IPS-18c (cell line): ENCODE data around the gene JMJD8.
A peak's percentile ranks its signal among the peaks of the same experiment; 100 is the strongest.

Source experiments
- H3K4me3 ChIP-seq: 2 replicates; pipeline ENCODE4 v1.7.0; 2013; ENCODE audit warnings: low read depth, mild to moderate bottlenecking, low read length, moderate library complexity; ENCODE audit not compliant: insufficient read depth
- H3K9me3 ChIP-seq: one replicate; pipeline ENCODE4 v1.6.1; 2013; ENCODE audit warnings: mild to moderate bottlenecking, low read length, moderate library complexity; ENCODE audit not compliant: control insufficient read depth, insufficient read depth

The JMJD8 gene

GRCh38 chr16:724188-725040, 40.3 kb upstream of the JMJD8 start:
- Histone ChIP-seq H3K9me3 (peaks cover 3% of the 10 kb centered on the region), H3K4me3 (no peak overlapping the region)

- Histone ChIP-seq H3K9me3 (peaks cover 3% of the 10 kb centered on the region), H3K4me3 (no peak overlapping the region)
Measured at GRCh38 chr16:723695-724094, 39.6 kb upstream of the JMJD8 start.

GRCh38 chr16:722835-723633, 38.9 kb upstream of the JMJD8 start:
- Histone ChIP-seq H3K9me3 (peaks cover 3% of the 10 kb centered on the region), H3K4me3 (no peak overlapping the region)

- Histone ChIP-seq H3K9me3 (peaks cover 3% of the 10 kb centered on the region), H3K4me3 (peak overlapping the region; percentile 84; the same call in 1 of the 2 replicates)
Measured at GRCh38 chr16:721765-722540, 37.8 kb upstream of the JMJD8 start.

GRCh38 chr16:720990-721764, 37.0 kb upstream of the JMJD8 start, which contains the start of gene ANTKMT:
Gene ANTKMT (plus strand): TSS chr16:721146. CDS start chr16:721275, 129 bp downstream.
- H3K9me3 ChIP-seq: peaks cover 3% of the 10 kb centered on the region
- peak within 1 kb of the TSS; percentile 84 for H3K4me3 ChIP-seq

GRCh38 chr16:720447-720989, 36.4 kb upstream of the JMJD8 start:
- peak overlapping the region; percentile 84 for H3K4me3 ChIP-seq
- H3K9me3 ChIP-seq: peaks cover 3% of the 10 kb centered on the region

GRCh38 chr16:719815-720446, 35.8 kb upstream of the JMJD8 start:
- H3K9me3 ChIP-seq: no peaks in the 10 kb centered on the region
- peak overlapping the region; percentile 84; the same call in 1 of the 2 replicates for H3K4me3 ChIP-seq

GRCh38 chr16:718922-719321, 34.8 kb upstream of the JMJD8 start:
- Histone ChIP-seq H3K9me3 (no peaks in the 10 kb centered on the region), H3K4me3 (no peak overlapping the region; the same call in 1 of the 2 replicates)

- Histone ChIP-seq H3K9me3 (no peaks in the 10 kb centered on the region), H3K4me3 (no peak overlapping the region)
Measured at GRCh38 chr16:718389-718788, 34.3 kb upstream of the JMJD8 start.

- H3K4me3 ChIP-seq: no peak overlapping the region
Measured at GRCh38 chr16:717450-718245, 33.5 kb upstream of the JMJD8 start.

GRCh38 chr16:716768-717325, 32.7 kb upstream of the JMJD8 start:
- Histone ChIP-seq H3K9me3 (no peaks in the 10 kb centered on the region), H3K4me3 (peak overlapping the region; percentile 56)

More at GRCh38 chr16:717450-718245, 33.5 kb upstream of the JMJD8 start:
- no peaks in the 10 kb centered on the region for H3K9me3 ChIP-seq

GRCh38 chr16:716200-716568, 32.0 kb upstream of the JMJD8 start:
- Histone ChIP-seq H3K9me3 (no peaks in the 10 kb centered on the region), H3K4me3 (peak overlapping the region; percentile 56)

GRCh38 chr16:715477-716199, 31.5 kb upstream of the JMJD8 start:
- Histone ChIP-seq H3K4me3 (peak overlapping the region; percentile 56), H3K9me3 (no peaks in the 10 kb centered on the region)
